CD14-positive monocyte (primary cell): ENCODE results near the gene ZC3H13. TPM values are rescaled to one million over a fixed set of nuclear protein-coding genes. Genes with fewer than 3 reads are reported as not detected.

ENCODE experiments used
- DNase-seq, 3 donors: peaks; one replicate each; pipeline ENCODE4 v3.0.0-alpha.2; 2011 to 2022
- H2AFZ ChIP-seq: 2 replicates; pipeline ENCODE4 v1.6.0; 2012; ENCODE audit warnings: mild to moderate bottlenecking, low read depth, low read length, inconsistent platforms; ENCODE audit not compliant: insufficient read depth, poor library complexity, severe bottlenecking
- H3K27ac ChIP-seq, 2 donors: 1 replicate in 1 of 2; 2 replicates in 1 of 2; pipeline ENCODE4 v1.5.1; 2012 to 2013; ENCODE audit warnings: low read length in 2 of 2, control low read depth in 1 of 2, inconsistent platforms in 1 of 2, low read depth in 1 of 2, mild to moderate bottlenecking in 1 of 2
- H3K27me3 ChIP-seq, 2 donors: one replicate each; pipeline versions ENCODE4 v1.6.0 to v1.6.1; 2011 to 2013; ENCODE audit warnings: low read length in 2 of 2; ENCODE audit not compliant: control insufficient read depth in 2 of 2, insufficient read depth in 2 of 2
- H3K36me3 ChIP-seq, 2 donors: replicated peaks in 1 of 2; 1 replicate in 1 of 2; 2 replicates in 1 of 2; pipeline versions ENCODE4 v1.5.1 to v1.6.1; 2012 to 2013; ENCODE audit warnings: low read length in 2 of 2, control low read depth in 1 of 2, inconsistent platforms in 1 of 2, mild to moderate bottlenecking in 1 of 2; ENCODE audit not compliant: insufficient read depth in 2 of 2, control insufficient read depth in 1 of 2
- H3K4me1 ChIP-seq, 2 donors: 1 replicate in 1 of 2; 2 replicates in 1 of 2; pipeline versions ENCODE4 v1.5.1 to v1.6.1; 2012 to 2013; ENCODE audit warnings: low read length in 2 of 2, control low read depth in 1 of 2, inconsistent platforms in 1 of 2, mild to moderate bottlenecking in 1 of 2, moderate library complexity in 1 of 2; ENCODE audit not compliant: insufficient read depth in 2 of 2, control insufficient read depth in 1 of 2
- H3K4me2 ChIP-seq: replicated peaks from 2 replicates; pipeline ENCODE3; 2012; ENCODE audit warnings: low read length, moderate library complexity, mild to moderate bottlenecking; ENCODE audit not compliant: poor library complexity, severe bottlenecking; ENCODE audit errors: extremely low read depth
- H3K4me3 ChIP-seq, 3 experiments: fragments of 200-600 bp in 1 of 3; sonication (generic) in 1 of 3; replicated peaks in 1 of 3; 1 replicate in 2 of 3; 2 replicates in 1 of 3; pipeline ENCODE4 v1.5.1; 2011 to 2013; ENCODE audit warnings: low read length in 3 of 3, mild to moderate bottlenecking in 3 of 3, control low read depth in 2 of 3, low read depth in 2 of 3, inconsistent platforms in 1 of 3, moderate library complexity in 1 of 3
- H3K79me2 ChIP-seq: 2 replicates; pipeline ENCODE4 v1.6.0; 2012; ENCODE audit warnings: mild to moderate bottlenecking, control low read depth, inconsistent platforms, low read length, moderate library complexity; ENCODE audit not compliant: insufficient read depth
- H3K9ac ChIP-seq: 2 replicates; pipeline ENCODE4 v1.6.0; 2017; ENCODE audit warnings: low read length, mild to moderate bottlenecking; ENCODE audit not compliant: insufficient read depth, poor library complexity, severe bottlenecking
- H3K9me3 ChIP-seq, 2 donors: replicated peaks in 1 of 2; 1 replicate in 1 of 2; 2 replicates in 1 of 2; pipeline versions ENCODE4 v1.5.1 to v1.6.1; 2012 to 2013; ENCODE audit warnings: low read length in 2 of 2, control low read depth in 1 of 2; ENCODE audit not compliant: control insufficient read depth in 1 of 2, insufficient read depth in 1 of 2
- H4K20me1 ChIP-seq: 2 replicates; pipeline ENCODE4 v1.6.0; 2012; ENCODE audit warnings: mild to moderate bottlenecking, low read length, control low read depth, moderate library complexity; ENCODE audit not compliant: insufficient read depth
- H3K27ac Mint-ChIP-seq, 7 donors: one replicate each; pipeline ENCODE4 v1.8.0; 2020; ENCODE audit warnings: mild to moderate bottlenecking in 7 of 7, mixed read lengths in 7 of 7, moderate library complexity in 6 of 7, inconsistent platforms in 2 of 7
- H3K27me3 Mint-ChIP-seq, 3 donors: one replicate each; pipeline ENCODE4 v1.8.0; 2021 to 2022; ENCODE audit warnings: low read depth in 3 of 3, mild to moderate bottlenecking in 3 of 3, mixed read lengths in 3 of 3, moderate library complexity in 3 of 3, inconsistent platforms in 1 of 3
- H3K36me3 Mint-ChIP-seq, 2 donors: one replicate each; pipeline ENCODE4 v1.8.0; 2020; ENCODE audit warnings: mixed read lengths in 2 of 2, inconsistent platforms in 1 of 2, mild to moderate bottlenecking in 1 of 2
- H3K4me1 Mint-ChIP-seq: one replicate; pipeline ENCODE4 v1.8.0; 2020; ENCODE audit warnings: mild to moderate bottlenecking, mixed read lengths
- H3K4me3 Mint-ChIP-seq, 2 donors: one replicate each; pipeline ENCODE4 v1.8.0; 2020; ENCODE audit warnings: mild to moderate bottlenecking in 2 of 2, mixed read lengths in 2 of 2, moderate library complexity in 1 of 2
- H3K9me3 Mint-ChIP-seq, 7 donors: one replicate each; pipeline ENCODE4 v1.8.0; 2020 to 2022; ENCODE audit warnings: mixed read lengths in 7 of 7, mild to moderate bottlenecking in 6 of 7, moderate library complexity in 6 of 7, inconsistent platforms in 2 of 7
- WGBS: methylation state at CpG from one replicate; pipeline ENCODE4 v1.1.5; 2013; ENCODE audit warnings: missing lambda C conversion rate; ENCODE audit not compliant: insufficient coverage; 5-methylcytosine and 5-hydroxymethylcytosine counted together
- intact Hi-C, 2 donors: fragments of 100-400 bp; cut with micrococcal nuclease; formaldehyde crosslinking; loops; one replicate each; pipeline versions ENCODE4 v1.15.0 to v1.15.1; 2023
- polyA plus RNA-seq, 3 donors: library from polyadenylated mRNA; depleted of rRNA in 1 of 3; unstranded in 2 of 3; stranded (reverse) in 1 of 3; fragments of 300-500 nt in 2 of 3; fragments of >200 nt in 1 of 3; fragmentation: Illumina TruSeq in 2 of 3; gene quantifications; 1 replicate in 2 of 3; 2 replicates in 1 of 3; pipeline ENCODE4 v1.2.3, GENCODE V29; 2012 to 2021
- TF ChIP-seq, protein P1 (sequence below): fragments of 200-600 bp; IDR thresholded peaks from one replicate; pipeline ENCODE4 v1.8.0; 2022; ENCODE audit warnings: antibody characterized with exemption, mild to moderate bottlenecking

Gene ZC3H13
- polyA plus RNA-seq, 3 donors = 5.3 to 22.2 (median 9.7) TPM

DNA sequence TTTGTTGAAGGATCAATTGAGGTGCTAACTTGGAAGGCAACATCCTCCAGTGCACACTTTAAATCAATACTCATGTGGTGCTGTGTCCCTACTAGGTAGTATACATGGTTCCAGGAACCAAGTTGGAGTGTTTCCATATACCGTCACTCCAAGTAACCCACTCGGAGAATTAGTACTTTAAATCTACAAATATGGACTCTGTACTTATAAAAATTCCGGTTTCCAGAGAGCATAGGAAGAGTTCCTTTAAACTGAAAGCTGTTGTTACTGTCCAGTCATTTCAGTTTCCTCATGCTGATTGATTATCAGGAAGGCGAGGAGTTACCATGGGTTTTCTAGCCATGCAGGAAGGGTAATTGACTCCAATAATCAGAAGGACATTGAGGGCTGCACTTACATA lies 45.1 kb upstream of the ZC3H13 start:
- H3K27ac Mint-ChIP-seq = no peak overlapping the region
- WGBS = 100% methylated on average over 1 of the region's 4 CpGs

DNA sequence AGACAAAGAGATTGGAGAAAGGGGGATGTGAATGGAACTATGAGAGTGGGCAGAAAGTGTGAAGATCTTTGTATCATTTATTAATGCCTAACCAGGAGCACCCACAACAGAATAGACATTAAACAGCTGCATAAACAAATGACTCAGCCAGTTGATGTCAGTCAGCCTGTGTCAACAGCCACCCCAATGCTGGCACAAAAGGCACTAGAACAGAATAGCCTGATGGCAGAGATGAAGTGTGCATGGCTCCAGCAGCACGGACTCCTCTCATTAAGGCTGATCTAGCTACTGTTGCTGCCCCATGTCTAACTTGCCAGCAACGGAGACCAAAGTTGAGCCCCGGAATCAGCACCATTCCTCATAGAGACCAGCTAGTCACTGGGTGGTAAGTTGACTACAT lies 44.5 kb upstream of the ZC3H13 start:
- H3K9me3 Mint-ChIP-seq = peaks cover 0 to 3% (median 0%) of the 10 kb centered on the region in 7 donors
- WGBS = 100% methylated on average over 3 of the region's 3 CpGs
- H3K4me3 Mint-ChIP-seq = no peak overlapping the region
- DNase-seq = no peak
- peaks cover 24 to 28% of the 10 kb centered on the region in 2 donors for H3K4me1 ChIP-seq
- H2AFZ ChIP-seq = no peak overlapping the region
- H3K4me3 ChIP-seq = no peak overlapping the region
- H4K20me1 ChIP-seq = no peaks in the 10 kb centered on the region
- H3K36me3 Mint-ChIP-seq = no peaks in the 10 kb centered on the region
- H3K27me3 Mint-ChIP-seq = peaks cover 0 to 1% (median 0%) of the 10 kb centered on the region in 3 donors
- no peak overlapping the region for H3K27ac ChIP-seq
- peaks cover 30% of the 10 kb centered on the region for H3K4me1 Mint-ChIP-seq
- H3K9me3 ChIP-seq = no peaks in the 10 kb centered on the region
- H3K4me2 ChIP-seq = no peak overlapping the region
- H3K27ac Mint-ChIP-seq = no peak overlapping the region
- H3K36me3 ChIP-seq = no peaks in the 10 kb centered on the region
- H3K79me2 ChIP-seq = no peaks in the 10 kb centered on the region
- H3K27me3 ChIP-seq = no peaks in the 10 kb centered on the region
- no peak overlapping the region for H3K9ac ChIP-seq
- intact Hi-C loops = no loop called here
- TF ChIP-seq, protein P1, sequence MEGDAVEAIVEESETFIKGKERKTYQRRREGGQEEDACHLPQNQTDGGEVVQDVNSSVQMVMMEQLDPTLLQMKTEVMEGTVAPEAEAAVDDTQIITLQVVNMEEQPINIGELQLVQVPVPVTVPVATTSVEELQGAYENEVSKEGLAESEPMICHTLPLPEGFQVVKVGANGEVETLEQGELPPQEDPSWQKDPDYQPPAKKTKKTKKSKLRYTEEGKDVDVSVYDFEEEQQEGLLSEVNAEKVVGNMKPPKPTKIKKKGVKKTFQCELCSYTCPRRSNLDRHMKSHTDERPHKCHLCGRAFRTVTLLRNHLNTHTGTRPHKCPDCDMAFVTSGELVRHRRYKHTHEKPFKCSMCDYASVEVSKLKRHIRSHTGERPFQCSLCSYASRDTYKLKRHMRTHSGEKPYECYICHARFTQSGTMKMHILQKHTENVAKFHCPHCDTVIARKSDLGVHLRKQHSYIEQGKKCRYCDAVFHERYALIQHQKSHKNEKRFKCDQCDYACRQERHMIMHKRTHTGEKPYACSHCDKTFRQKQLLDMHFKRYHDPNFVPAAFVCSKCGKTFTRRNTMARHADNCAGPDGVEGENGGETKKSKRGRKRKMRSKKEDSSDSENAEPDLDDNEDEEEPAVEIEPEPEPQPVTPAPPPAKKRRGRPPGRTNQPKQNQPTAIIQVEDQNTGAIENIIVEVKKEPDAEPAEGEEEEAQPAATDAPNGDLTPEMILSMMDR = no peak

More for the DNA sequence above, 45.1 kb upstream of the ZC3H13 start:
- intact Hi-C loops = no loop called here
- Histone ChIP-seq H3K4me3 (no peak overlapping the region), H3K36me3 (no peaks in the 10 kb centered on the region), H3K27ac (no peak overlapping the region), H3K79me2 (no peaks in the 10 kb centered on the region), H4K20me1 (no peaks in the 10 kb centered on the region), H3K9ac (no peak overlapping the region), H3K4me1 (peaks cover 26 to 31% of the 10 kb centered on the region in 2 donors), H2AFZ (no peak overlapping the region), H3K27me3 (no peaks in the 10 kb centered on the region), H3K9me3 (no peaks in the 10 kb centered on the region), H3K4me2 (no peak overlapping the region)
- Mint-ChIP-seq H3K4me1 (peaks cover 33% of the 10 kb centered on the region), H3K9me3 (peaks cover 0 to 3% (median 0%) of the 10 kb centered on the region in 7 donors), H3K27me3 (peaks cover 0 to 1% (median 0%) of the 10 kb centered on the region in 3 donors), H3K4me3 (no peak overlapping the region), H3K36me3 (no peaks in the 10 kb centered on the region)
- no peak for DNase-seq
- TF ChIP-seq, protein P1 = no peak
